AG04450 (cell line): Measurements from ENCODE around the gene NNT. TPM values are rescaled to one million over a fixed set of nuclear protein-coding genes. Genes with fewer than 3 reads are reported as not detected.
"Not testable (repeated sequence)": the region's sequence is repeated elsewhere in the genome, so short reads cannot be mapped to it uniquely, and the experiment has no call there.

Source experiments
- CTCF ChIA-PET: fragments of 300-600, 350-600 bp; formaldehyde crosslinking; extraction: SDS; loops from one replicate; lab custom pipeline; 2022; ENCODE audit warnings: antibody characterized with exemption, inconsistent platforms; lab: Charles Lee
- POLR2A ChIA-PET: fragments of 350-600 bp; formaldehyde crosslinking; extraction: SDS; loops from one replicate; lab custom pipeline; 2021; ENCODE audit warnings: antibody characterized with exemption, inconsistent platforms; lab: Yijun Ruan, JAX
- DNase-seq: peaks from one replicate; pipeline ENCODE4 v3.0.0-alpha.2; 2011; ENCODE audit warnings: low read depth, low spot score
- H3K27ac ChIP-seq: one replicate; pipeline ENCODE4 v1.5.1; 2012; ENCODE audit warnings: low read depth, low read length, control low read depth
- H3K27me3 ChIP-seq: one replicate; pipeline ENCODE4 v1.6.0; 2012; ENCODE audit warnings: low read length; ENCODE audit not compliant: control insufficient read depth, insufficient read depth
- H3K4me3 ChIP-seq: 2 replicates; pipeline ENCODE4 v1.5.1; 2011; ENCODE audit warnings: mild to moderate bottlenecking, low read depth, low read length, control low read depth
- H3K9me3 ChIP-seq: 2 replicates; pipeline ENCODE4 v1.5.1; 2012; ENCODE audit warnings: low read length; ENCODE audit not compliant: control insufficient read depth, insufficient read depth
- polyA plus RNA-seq: library from polyadenylated mRNA; depleted of rRNA; stranded (reverse); fragments of >200 nt; gene quantifications from 2 replicates; pipeline ENCODE4 v1.2.3, GENCODE V29; 2011
- TF ChIP-seq, protein P1 (sequence below): IDR thresholded peaks from 2 replicates; pipeline ENCODE4 v1.5.1; 2011; ENCODE audit warnings: low read depth, low read length, control low read depth, inconsistent platforms

Gene NNT
- polyA plus RNA-seq, 1 experiment, result 64.6 TPM

DNA sequence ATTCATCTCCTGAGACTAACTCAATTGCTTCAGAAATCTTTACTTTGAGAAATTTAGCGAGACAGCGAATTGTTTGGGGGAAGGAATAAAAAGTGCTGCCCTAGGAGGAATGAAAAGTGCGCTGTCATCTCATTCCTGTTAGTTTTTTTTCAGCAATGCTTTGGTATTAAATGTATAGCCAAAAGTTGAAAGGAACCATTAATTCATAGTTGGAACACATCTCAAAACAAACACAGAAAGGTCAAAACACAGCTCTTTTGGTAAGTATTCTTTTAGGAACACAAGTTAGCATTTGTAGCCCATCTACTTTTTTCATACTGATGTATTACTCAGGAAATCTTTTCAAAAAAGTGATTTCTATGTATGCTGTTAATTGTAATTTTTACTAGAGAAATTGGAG is 109.1 kb downstream of the NNT start:
- CTCF ChIA-PET, result no interaction called here
- H3K27ac ChIP-seq, result no peak overlapping the region
- no peak overlapping the region for H3K4me3 ChIP-seq
- DNase-seq, result no peak
- TF ChIP-seq, protein P1, sequence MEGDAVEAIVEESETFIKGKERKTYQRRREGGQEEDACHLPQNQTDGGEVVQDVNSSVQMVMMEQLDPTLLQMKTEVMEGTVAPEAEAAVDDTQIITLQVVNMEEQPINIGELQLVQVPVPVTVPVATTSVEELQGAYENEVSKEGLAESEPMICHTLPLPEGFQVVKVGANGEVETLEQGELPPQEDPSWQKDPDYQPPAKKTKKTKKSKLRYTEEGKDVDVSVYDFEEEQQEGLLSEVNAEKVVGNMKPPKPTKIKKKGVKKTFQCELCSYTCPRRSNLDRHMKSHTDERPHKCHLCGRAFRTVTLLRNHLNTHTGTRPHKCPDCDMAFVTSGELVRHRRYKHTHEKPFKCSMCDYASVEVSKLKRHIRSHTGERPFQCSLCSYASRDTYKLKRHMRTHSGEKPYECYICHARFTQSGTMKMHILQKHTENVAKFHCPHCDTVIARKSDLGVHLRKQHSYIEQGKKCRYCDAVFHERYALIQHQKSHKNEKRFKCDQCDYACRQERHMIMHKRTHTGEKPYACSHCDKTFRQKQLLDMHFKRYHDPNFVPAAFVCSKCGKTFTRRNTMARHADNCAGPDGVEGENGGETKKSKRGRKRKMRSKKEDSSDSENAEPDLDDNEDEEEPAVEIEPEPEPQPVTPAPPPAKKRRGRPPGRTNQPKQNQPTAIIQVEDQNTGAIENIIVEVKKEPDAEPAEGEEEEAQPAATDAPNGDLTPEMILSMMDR, result no peak
- POLR2A ChIA-PET, result interaction anchor here (0.7 kb wide), 1 partner anchor 622 kb away, joined by 3 read pairs; no protein-coding TSS in a partner anchor
- no peaks in the 10 kb centered on the region for H3K27me3 ChIP-seq
- H3K9me3 ChIP-seq, result no peaks in the 10 kb centered on the region

DNA sequence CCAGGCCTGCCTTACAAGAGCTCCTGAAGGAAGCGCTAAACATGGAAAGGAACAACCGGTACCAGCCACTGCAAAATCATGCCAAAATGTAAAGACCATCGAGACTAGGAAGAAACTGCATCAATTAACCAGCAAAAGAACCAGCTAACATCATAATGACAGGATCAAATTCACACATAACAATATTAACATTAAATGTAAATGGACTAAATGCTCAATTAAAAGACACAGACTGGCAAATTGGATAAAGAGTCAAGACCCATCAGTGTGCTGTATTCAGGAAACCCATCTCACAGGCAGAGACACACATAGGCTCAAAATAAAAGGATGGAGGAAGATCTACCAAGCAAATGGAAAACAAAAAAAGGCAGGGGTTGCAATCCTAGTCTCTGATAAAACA is 116.8 kb downstream of the NNT start:
- DNase-seq, H3K4me3 ChIP-seq, CTCF ChIA-PET, H3K27me3 ChIP-seq, H3K9me3 ChIP-seq, H3K27ac ChIP-seq, POLR2A ChIA-PET: not testable (repeated sequence)

DNA sequence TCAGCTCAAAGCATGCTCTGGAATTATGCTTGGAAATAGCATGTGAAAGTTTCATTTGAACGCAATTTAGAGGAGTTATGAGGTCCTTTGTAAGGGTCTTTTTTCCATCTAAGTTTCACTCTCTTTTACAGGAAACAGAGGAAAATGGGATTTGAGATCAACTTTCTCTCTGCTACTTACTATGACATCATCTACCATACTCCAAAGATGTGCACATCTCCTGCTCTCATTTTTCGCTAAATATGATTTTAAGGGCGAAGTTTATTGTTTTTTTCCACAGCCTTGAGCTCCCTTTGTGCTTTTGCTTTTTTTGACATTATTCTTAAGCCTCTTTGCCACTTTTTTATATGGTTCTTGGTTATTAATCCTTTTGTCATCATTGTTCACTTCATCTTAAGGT is 125.6 kb downstream of the NNT start:
- ChIA-PET POLR2A (no interaction called here), CTCF (interaction anchor here (0.5 to 6.9 kb wide), 11 partner anchors 9 to 1045 kb away, joined by 3 to 145 read pairs (median 4); no protein-coding TSS in a partner anchor)
- H3K27ac ChIP-seq, result no peak overlapping the region
- DNase-seq, result no peak
- no peak overlapping the region for H3K4me3 ChIP-seq
- TF ChIP-seq, protein P1, result no peak
- no peaks in the 10 kb centered on the region for H3K9me3 ChIP-seq
- no peaks in the 10 kb centered on the region for H3K27me3 ChIP-seq

DNA sequence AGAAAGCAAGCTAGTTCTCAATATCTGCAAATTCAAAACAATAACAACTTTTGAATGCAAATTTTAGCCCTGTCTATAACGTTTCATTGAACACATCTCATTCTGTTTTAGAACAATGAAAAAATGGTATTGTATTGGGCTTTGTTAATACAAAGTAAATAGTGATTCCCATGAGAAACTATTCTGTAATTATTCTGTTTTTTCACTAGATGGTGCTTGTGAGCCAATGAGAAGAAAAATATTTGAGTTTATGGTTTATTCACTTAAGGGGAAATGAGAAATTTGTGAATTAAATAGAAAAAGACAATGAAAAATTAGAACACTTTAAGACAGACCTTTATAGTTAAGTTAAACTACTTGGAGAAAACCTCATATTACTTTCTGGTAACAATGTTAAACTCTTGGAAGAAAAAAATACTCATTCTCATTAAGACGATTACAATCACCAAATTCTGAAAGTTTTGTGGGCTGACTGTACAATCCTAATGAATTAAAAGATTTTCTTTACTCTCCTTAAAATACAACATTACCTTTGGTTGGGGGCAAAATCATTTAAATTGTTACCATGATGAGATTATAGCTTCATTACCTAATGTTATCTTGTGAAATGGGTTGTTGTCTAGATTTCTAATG is 127.0 kb downstream of the NNT start:
- POLR2A ChIA-PET, result no interaction called here

DNA sequence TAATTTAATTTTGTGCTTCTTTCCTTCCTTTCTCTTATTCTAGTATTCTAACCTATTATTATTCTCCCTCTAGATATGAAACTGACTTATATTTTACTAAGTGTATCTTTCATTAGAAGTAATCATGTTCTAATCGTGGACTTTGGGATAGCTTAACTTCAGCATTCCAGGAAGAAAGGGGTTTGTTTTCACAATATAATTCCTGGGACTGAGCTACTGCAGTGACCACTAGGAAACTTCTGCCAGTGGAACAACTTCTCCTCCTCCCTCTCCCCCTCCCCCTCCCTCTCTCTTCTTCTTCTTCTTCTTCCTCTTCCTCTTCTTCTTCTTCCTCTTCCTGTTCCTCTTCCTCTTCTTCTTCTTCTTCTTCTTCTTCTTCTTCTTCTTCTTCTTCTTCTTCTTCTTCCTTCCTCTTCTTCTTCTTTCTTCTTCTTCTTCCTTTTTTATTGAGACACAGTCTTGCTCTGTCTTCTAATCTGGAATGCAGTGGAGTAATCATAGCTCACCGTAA is 127.9 kb downstream of the NNT start:
- TF ChIP-seq, protein P1, result no peak
- POLR2A ChIA-PET, result no interaction called here
- H3K27ac ChIP-seq, result no peak overlapping the region
- DNase-seq, result no peak
- no peak overlapping the region for H3K4me3 ChIP-seq
- CTCF ChIA-PET, result interaction anchor here (0.6 to 6.9 kb wide), 10 partner anchors 14 to 1043 kb away, joined by 3 to 145 read pairs (median 4); no protein-coding TSS in a partner anchor
- no peaks in the 10 kb centered on the region for H3K27me3 ChIP-seq
- no peaks in the 10 kb centered on the region for H3K9me3 ChIP-seq

More for the DNA sequence above, 127.0 kb downstream of the NNT start:
- Histone ChIP-seq H3K9me3 (no peaks in the 10 kb centered on the region), H3K27me3 (no peaks in the 10 kb centered on the region), H3K27ac (no peak overlapping the region), H3K4me3 (no peak overlapping the region)
- CTCF ChIA-PET, result interaction anchor here (0.9 to 6.9 kb wide), 12 partner anchors 13 to 1044 kb away, joined by 3 to 145 read pairs (median 4); no protein-coding TSS in a partner anchor
- TF ChIP-seq, protein P1, result peak; percentile 58
- DNase-seq, result peak; percentile 3
